ENCODE results near the gene GRM7.

GRCh38 chr3:7659079-7659478 lies 798.2 kb downstream of the GRM7 start:
- TF ChIP-seq POLR2AphosphoS5 (IDR thresholded peaks at IDR 0.05; ENCODE audit: low read depth) (no peak), CTCF (conservative IDR thresholded peaks at IDR 0.05; ENCODE audit: low read depth in 2 of 2) (no peak)
- TF ChIP-seq, protein P1, sequence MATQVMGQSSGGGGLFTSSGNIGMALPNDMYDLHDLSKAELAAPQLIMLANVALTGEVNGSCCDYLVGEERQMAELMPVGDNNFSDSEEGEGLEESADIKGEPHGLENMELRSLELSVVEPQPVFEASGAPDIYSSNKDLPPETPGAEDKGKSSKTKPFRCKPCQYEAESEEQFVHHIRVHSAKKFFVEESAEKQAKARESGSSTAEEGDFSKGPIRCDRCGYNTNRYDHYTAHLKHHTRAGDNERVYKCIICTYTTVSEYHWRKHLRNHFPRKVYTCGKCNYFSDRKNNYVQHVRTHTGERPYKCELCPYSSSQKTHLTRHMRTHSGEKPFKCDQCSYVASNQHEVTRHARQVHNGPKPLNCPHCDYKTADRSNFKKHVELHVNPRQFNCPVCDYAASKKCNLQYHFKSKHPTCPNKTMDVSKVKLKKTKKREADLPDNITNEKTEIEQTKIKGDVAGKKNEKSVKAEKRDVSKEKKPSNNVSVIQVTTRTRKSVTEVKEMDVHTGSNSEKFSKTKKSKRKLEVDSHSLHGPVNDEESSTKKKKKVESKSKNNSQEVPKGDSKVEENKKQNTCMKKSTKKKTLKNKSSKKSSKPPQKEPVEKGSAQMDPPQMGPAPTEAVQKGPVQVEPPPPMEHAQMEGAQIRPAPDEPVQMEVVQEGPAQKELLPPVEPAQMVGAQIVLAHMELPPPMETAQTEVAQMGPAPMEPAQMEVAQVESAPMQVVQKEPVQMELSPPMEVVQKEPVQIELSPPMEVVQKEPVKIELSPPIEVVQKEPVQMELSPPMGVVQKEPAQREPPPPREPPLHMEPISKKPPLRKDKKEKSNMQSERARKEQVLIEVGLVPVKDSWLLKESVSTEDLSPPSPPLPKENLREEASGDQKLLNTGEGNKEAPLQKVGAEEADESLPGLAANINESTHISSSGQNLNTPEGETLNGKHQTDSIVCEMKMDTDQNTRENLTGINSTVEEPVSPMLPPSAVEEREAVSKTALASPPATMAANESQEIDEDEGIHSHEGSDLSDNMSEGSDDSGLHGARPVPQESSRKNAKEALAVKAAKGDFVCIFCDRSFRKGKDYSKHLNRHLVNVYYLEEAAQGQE (IDR thresholded peaks at IDR 0.05; ENCODE audit: unreplicated experiment), result no peak
- TF ChIP-seq, protein P2, sequence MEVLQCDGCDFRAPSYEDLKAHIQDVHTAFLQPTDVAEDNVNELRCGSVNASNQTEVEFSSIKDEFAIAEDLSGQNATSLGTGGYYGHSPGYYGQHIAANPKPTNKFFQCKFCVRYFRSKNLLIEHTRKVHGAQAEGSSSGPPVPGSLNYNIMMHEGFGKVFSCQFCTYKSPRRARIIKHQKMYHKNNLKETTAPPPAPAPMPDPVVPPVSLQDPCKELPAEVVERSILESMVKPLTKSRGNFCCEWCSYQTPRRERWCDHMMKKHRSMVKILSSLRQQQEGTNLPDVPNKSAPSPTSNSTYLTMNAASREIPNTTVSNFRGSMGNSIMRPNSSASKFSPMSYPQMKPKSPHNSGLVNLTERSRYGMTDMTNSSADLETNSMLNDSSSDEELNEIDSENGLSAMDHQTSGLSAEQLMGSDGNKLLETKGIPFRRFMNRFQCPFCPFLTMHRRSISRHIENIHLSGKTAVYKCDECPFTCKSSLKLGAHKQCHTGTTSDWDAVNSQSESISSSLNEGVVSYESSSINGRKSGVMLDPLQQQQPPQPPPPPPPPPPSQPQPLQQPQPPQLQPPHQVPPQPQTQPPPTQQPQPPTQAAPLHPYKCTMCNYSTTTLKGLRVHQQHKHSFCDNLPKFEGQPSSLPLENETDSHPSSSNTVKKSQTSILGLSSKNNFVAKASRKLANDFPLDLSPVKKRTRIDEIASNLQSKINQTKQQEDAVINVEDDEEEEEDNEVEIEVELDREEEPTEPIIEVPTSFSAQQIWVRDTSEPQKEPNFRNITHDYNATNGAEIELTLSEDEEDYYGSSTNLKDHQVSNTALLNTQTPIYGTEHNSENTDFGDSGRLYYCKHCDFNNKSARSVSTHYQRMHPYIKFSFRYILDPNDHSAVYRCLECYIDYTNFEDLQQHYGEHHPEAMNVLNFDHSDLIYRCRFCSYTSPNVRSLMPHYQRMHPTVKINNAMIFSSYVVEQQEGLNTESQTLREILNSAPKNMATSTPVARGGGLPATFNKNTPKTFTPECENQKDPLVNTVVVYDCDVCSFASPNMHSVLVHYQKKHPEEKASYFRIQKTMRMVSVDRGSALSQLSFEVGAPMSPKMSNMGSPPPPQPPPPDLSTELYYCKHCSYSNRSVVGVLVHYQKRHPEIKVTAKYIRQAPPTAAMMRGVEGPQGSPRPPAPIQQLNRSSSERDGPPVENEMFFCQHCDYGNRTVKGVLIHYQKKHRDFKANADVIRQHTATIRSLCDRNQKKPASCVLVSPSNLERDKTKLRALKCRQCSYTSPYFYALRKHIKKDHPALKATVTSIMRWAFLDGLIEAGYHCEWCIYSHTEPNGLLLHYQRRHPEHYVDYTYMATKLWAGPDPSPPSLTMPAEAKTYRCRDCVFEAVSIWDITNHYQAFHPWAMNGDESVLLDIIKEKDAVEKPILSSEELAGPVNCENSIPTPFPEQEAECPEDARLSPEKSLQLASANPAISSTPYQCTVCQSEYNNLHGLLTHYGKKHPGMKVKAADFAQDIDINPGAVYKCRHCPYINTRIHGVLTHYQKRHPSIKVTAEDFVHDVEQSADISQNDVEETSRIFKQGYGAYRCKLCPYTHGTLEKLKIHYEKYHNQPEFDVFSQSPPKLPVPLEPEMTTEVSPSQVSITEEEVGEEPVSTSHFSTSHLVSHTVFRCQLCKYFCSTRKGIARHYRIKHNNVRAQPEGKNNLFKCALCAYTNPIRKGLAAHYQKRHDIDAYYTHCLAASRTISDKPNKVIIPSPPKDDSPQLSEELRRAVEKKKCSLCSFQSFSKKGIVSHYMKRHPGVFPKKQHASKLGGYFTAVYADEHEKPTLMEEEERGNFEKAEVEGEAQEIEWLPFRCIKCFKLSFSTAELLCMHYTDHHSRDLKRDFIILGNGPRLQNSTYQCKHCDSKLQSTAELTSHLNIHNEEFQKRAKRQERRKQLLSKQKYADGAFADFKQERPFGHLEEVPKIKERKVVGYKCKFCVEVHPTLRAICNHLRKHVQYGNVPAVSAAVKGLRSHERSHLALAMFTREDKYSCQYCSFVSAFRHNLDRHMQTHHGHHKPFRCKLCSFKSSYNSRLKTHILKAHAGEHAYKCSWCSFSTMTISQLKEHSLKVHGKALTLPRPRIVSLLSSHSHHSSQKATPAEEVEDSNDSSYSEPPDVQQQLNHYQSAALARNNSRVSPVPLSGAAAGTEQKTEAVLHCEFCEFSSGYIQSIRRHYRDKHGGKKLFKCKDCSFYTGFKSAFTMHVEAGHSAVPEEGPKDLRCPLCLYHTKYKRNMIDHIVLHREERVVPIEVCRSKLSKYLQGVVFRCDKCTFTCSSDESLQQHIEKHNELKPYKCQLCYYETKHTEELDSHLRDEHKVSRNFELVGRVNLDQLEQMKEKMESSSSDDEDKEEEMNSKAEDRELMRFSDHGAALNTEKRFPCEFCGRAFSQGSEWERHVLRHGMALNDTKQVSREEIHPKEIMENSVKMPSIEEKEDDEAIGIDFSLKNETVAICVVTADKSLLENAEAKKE (CRISPR knock-in tag; IDR thresholded peaks at IDR 0.05), result no peak
